ENCODE data around the gene PKDCC. TPM values are rescaled to one million over a fixed set of nuclear protein-coding genes. Genes with fewer than 3 reads are reported as not detected.

Gene PKDCC
- total and polyA plus RNA-seq, 2 of the 13 experiments (the other 11 are each of a cell fraction or from before 2014, with no cell fraction given), result 52.6 to 58.8 TPM

DNA sequence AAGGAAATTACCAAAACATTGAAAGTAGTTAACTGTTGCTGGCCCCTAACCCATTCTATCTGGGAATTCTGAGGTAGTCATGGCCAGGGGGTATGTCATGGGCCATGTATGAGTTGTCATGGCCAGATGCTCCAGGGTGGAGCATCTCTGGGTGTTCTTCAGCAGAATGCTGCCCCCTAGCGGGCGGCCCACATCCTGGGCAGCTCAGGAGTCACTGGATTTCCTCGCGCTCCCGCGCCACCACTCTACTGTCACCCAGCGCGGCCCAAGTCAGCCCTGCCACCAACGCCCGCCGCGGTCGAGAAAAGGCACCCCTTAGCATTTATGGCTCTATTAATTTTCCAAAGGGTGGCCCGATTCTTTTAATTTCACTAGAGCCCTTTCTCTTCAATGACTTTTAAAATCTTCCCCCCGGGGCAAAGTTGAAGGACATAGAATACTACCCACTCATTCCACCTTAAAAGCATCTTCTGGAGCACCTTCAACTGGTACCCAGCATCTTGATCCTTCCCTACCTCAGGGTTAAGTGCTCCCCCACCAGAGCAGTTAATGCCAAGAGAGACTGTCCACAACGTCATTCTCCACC lies 41.6 kb downstream of the PKDCC start (continued):
- TF ChIP-seq ZNF687 (CRISPR knock-in tag; IDR thresholded peaks at IDR 0.05), result peak; percentile 43
- TF ChIP-seq NFRKB (IDR thresholded peaks at IDR 0.05), result no peak
- no peak for TF ChIP-seq CHCHD3 (CRISPR knock-in tag; IDR thresholded peaks at IDR 0.05)
- TF ChIP-seq PHF21A (CRISPR knock-in tag; IDR thresholded peaks at IDR 0.05), result no peak
- no peak for TF ChIP-seq ZBED4 (CRISPR knock-in tag; IDR thresholded peaks at IDR 0.05; ENCODE audit: borderline replicate concordance)
- no peak for TF ChIP-seq KDM2A (CRISPR knock-in tag; IDR thresholded peaks at IDR 0.05; ENCODE audit: borderline replicate concordance, low read depth)
- TF ChIP-seq PAXIP1 (CRISPR knock-in tag; conservative IDR thresholded peaks at IDR 0.05), result no peak
- no peak for TF ChIP-seq GATAD1 (CRISPR knock-in tag; IDR thresholded peaks at IDR 0.05)
- TF ChIP-seq THRA (CRISPR knock-in tag; IDR thresholded peaks at IDR 0.05; ENCODE audit: borderline replicate concordance), result no peak
- TF ChIP-seq ZNF30 (CRISPR knock-in tag; IDR thresholded peaks at IDR 0.05), result no peak
- no peak for TF ChIP-seq SMYD3 (CRISPR knock-in tag; IDR thresholded peaks at IDR 0.05)
- no peak for TF ChIP-seq ZNF615 (CRISPR knock-in tag; IDR thresholded peaks at IDR 0.05; ENCODE audit: borderline replicate concordance)
- peak; percentile 35; the same call in 1 of the 2 replicates for TF ChIP-seq POGZ (CRISPR knock-in tag; IDR thresholded peaks at IDR 0.05)
- TF ChIP-seq ZNF367 (CRISPR knock-in tag; IDR thresholded peaks at IDR 0.05; ENCODE audit: borderline replicate concordance), result no peak
- TF ChIP-seq ZNF780A (CRISPR knock-in tag; IDR thresholded peaks at IDR 0.05), result no peak
- TF ChIP-seq ZNF790 (CRISPR knock-in tag; IDR thresholded peaks at IDR 0.05; ENCODE audit: borderline replicate concordance), result no peak
- no peak for TF ChIP-seq MZF1 (CRISPR knock-in tag; IDR thresholded peaks at IDR 0.05; ENCODE audit: borderline replicate concordance)

All from HepG2 (cell line).